Fibroblast of upper back skin (primary cell): Measurements from ENCODE around the gene ZNF169.
"Not testable (repeated sequence)": the region's sequence is repeated elsewhere in the genome, so short reads cannot be mapped to it uniquely, and the experiment has no call there.

Experiments
- DNase-seq: peaks from one replicate; pipeline ENCODE4 v3.0.0-alpha.2; 2013

Gene ZNF169

GRCh38 chr9:94259077-94259862 is at the start of gene ZNF169:
TSS of gene ZNF169 (plus strand) at chr9:94259298. CDS start at chr9:94278813, 19,515 bp downstream.
- peak; percentile 87 for DNase-seq

GRCh38 chr9:94210616-94211603 is 48.2 kb upstream of the ZNF169 start:
- DNase-seq, result peak; percentile 5

- DNase-seq, result peak; percentile 29
These were observed 47.0 kb upstream of the ZNF169 start for GRCh38 chr9:94212091-94212490.

GRCh38 chr9:94212531-94212930 is 46.6 kb upstream of the ZNF169 start:
- DNase-seq, result no peak

- peak; percentile 73 for DNase-seq
These were observed 45.5 kb upstream of the ZNF169 start for GRCh38 chr9:94213511-94214124.

- no peak for DNase-seq
These were observed 36.2 kb upstream of the ZNF169 start for GRCh38 chr9:94222870-94223269.

- DNase-seq, result not testable (repeated sequence)
These were observed 33.7 kb upstream of the ZNF169 start for GRCh38 chr9:94225413-94225812.

- no peak for DNase-seq
These were observed 30.5 kb upstream of the ZNF169 start for GRCh38 chr9:94228616-94229015.

GRCh38 chr9:94232428-94232827 is 26.7 kb upstream of the ZNF169 start:
- DNase-seq, result no peak

GRCh38 chr9:94241098-94241497 is 18.0 kb upstream of the ZNF169 start:
- DNase-seq, result not testable (repeated sequence)

- no peak for DNase-seq
These were observed 13.4 kb upstream of the ZNF169 start for GRCh38 chr9:94245651-94246050.

- DNase-seq, result no peak
These were observed 8.6 kb upstream of the ZNF169 start for GRCh38 chr9:94250456-94250855.

- DNase-seq, result no peak
These were observed 3.1 kb upstream of the ZNF169 start for GRCh38 chr9:94256007-94256406.

GRCh38 chr9:94265626-94266402 is 6.7 kb downstream of the ZNF169 start:
- DNase-seq, result not testable (repeated sequence)

GRCh38 chr9:94269264-94269663 is 10.2 kb downstream of the ZNF169 start:
- DNase-seq, result no peak

- no peak for DNase-seq
These were observed 10.9 kb downstream of the ZNF169 start for GRCh38 chr9:94270009-94270408.

GRCh38 chr9:94277029-94277428 is 17.9 kb downstream of the ZNF169 start:
- not testable (repeated sequence) for DNase-seq

- DNase-seq, result no peak
These were observed 18.9 kb downstream of the ZNF169 start for GRCh38 chr9:94277885-94278536.

GRCh38 chr9:94280409-94280989 is 21.4 kb downstream of the ZNF169 start:
- no peak for DNase-seq

- no peak for DNase-seq
These were observed 22.0 kb downstream of the ZNF169 start for GRCh38 chr9:94281101-94281500.

GRCh38 chr9:94286116-94286515 is 27.0 kb downstream of the ZNF169 start:
- DNase-seq, result peak; percentile 28
